Large intestine (tissue), 3 donors: ENCODE results near the gene PTPRG. TPM values are rescaled to one million over a fixed set of nuclear protein-coding genes. Genes with fewer than 3 reads are reported as not detected.
A peak's percentile ranks its signal among the peaks of the same experiment; 100 is the strongest.
"Not testable (repeated sequence)": the region's sequence is repeated elsewhere in the genome, so short reads cannot be mapped to it uniquely, and the experiment has no call there.

ENCODE experiments used
- DNase-seq, 2 donors: peaks; one replicate each; pipeline versions ENCODE4 v3.0.0 to v3.0.0-alpha.2; 2013
- H3K27ac ChIP-seq: one replicate; pipeline ENCODE4 v1.5.1; 2013; ENCODE audit warnings: low read length
- H3K27me3 ChIP-seq: 2 replicates; pipeline ENCODE4 v1.6.1; 2013; ENCODE audit warnings: low read length; ENCODE audit not compliant: control insufficient read depth, insufficient read depth
- H3K36me3 ChIP-seq: 2 replicates; pipeline ENCODE4 v1.6.1; 2013; ENCODE audit warnings: low read length; ENCODE audit not compliant: control insufficient read depth, insufficient read depth
- H3K4me1 ChIP-seq: one replicate; pipeline ENCODE4 v1.6.1; 2013; ENCODE audit warnings: low read length; ENCODE audit not compliant: control insufficient read depth, insufficient read depth
- H3K4me3 ChIP-seq: one replicate; pipeline ENCODE4 v1.5.1; 2013; ENCODE audit warnings: low read length
- H3K9me3 ChIP-seq: one replicate; pipeline ENCODE4 v1.6.1; 2013; ENCODE audit warnings: mild to moderate bottlenecking, low read depth, low read length, moderate library complexity; ENCODE audit not compliant: control insufficient read depth
- WGBS: methylation state at CpG from one replicate; pipeline ENCODE4 v1.1.5; 2013; ENCODE audit warnings: low lambda C conversion rate; ENCODE audit not compliant: insufficient coverage; 5-methylcytosine and 5-hydroxymethylcytosine counted together
- polyA plus RNA-seq: library from polyadenylated mRNA; unstranded; fragments of 120-200 nt; gene quantifications from one replicate; pipeline ENCODE4 v1.2.1, GENCODE V29; 2013

Gene PTPRG
- polyA plus RNA-seq, 1 donor = 18.3 TPM

GRCh38 chr3:61816304-61816703 lies 254.9 kb downstream of the PTPRG start:
- no CpG with 5 or more reads among the region's 5 CpGs for WGBS
- H3K4me3 ChIP-seq, H3K9me3 ChIP-seq, H3K27ac ChIP-seq, H3K4me1 ChIP-seq, H3K27me3 ChIP-seq, DNase-seq, H3K36me3 ChIP-seq: not testable (repeated sequence)

- 100% methylated on average over 3 of the region's 3 CpGs for WGBS
- Histone ChIP-seq H3K27ac (no peak overlapping the region), H3K27me3 (no peaks in the 10 kb centered on the region), H3K36me3 (no peaks in the 10 kb centered on the region), H3K4me1 (no peaks in the 10 kb centered on the region), H3K9me3 (no peaks in the 10 kb centered on the region), H3K4me3 (no peak overlapping the region)
- no peak for DNase-seq
Observed at GRCh38 chr3:61819861-61820260, 258.5 kb downstream of the PTPRG start.

GRCh38 chr3:61820306-61820992 lies 259.1 kb downstream of the PTPRG start:
- no peaks in the 10 kb centered on the region for H3K27me3 ChIP-seq
- no peak overlapping the region for H3K4me3 ChIP-seq
- WGBS = 100% methylated on average over 2 of the region's 6 CpGs
- H3K9me3 ChIP-seq = no peaks in the 10 kb centered on the region
- no peaks in the 10 kb centered on the region for H3K4me1 ChIP-seq
- no peak for DNase-seq
- no peak overlapping the region for H3K27ac ChIP-seq
- no peaks in the 10 kb centered on the region for H3K36me3 ChIP-seq

GRCh38 chr3:61821823-61822251 lies 260.5 kb downstream of the PTPRG start:
- DNase-seq = no peak
- no peak overlapping the region for H3K4me3 ChIP-seq
- H3K36me3 ChIP-seq = no peaks in the 10 kb centered on the region
- no peak overlapping the region for H3K27ac ChIP-seq
- H3K4me1 ChIP-seq = no peaks in the 10 kb centered on the region
- no CpG with 5 or more reads among the region's 1 CpG for WGBS
- H3K27me3 ChIP-seq = no peaks in the 10 kb centered on the region
- H3K9me3 ChIP-seq = no peaks in the 10 kb centered on the region

GRCh38 chr3:61822588-61822987 lies 261.2 kb downstream of the PTPRG start:
- Histone ChIP-seq H3K4me1 (no peaks in the 10 kb centered on the region), H3K36me3 (no peaks in the 10 kb centered on the region), H3K4me3 (no peak overlapping the region), H3K27me3 (no peaks in the 10 kb centered on the region), H3K27ac (no peak overlapping the region), H3K9me3 (no peaks in the 10 kb centered on the region)
- no peak for DNase-seq
- WGBS = 100% methylated on average over 1 of the region's 2 CpGs

GRCh38 chr3:61824553-61825135 lies 263.3 kb downstream of the PTPRG start:
- H3K27ac ChIP-seq = no peak overlapping the region
- no peaks in the 10 kb centered on the region for H3K27me3 ChIP-seq
- WGBS = no CpG with 5 or more reads among the region's 2 CpGs
- H3K9me3 ChIP-seq = no peaks in the 10 kb centered on the region
- no peaks in the 10 kb centered on the region for H3K36me3 ChIP-seq
- H3K4me1 ChIP-seq = no peaks in the 10 kb centered on the region
- peak in 1 of 2 donors; percentile 46 for DNase-seq
- no peak overlapping the region for H3K4me3 ChIP-seq

- H3K9me3 ChIP-seq = no peaks in the 10 kb centered on the region
- no CpG with 5 or more reads among the region's 5 CpGs for WGBS
- H3K4me3 ChIP-seq = no peak overlapping the region
- H3K27me3 ChIP-seq = no peaks in the 10 kb centered on the region
- no peak for DNase-seq
- no peak overlapping the region for H3K27ac ChIP-seq
- H3K36me3 ChIP-seq = no peaks in the 10 kb centered on the region
- H3K4me1 ChIP-seq = no peaks in the 10 kb centered on the region
Observed at GRCh38 chr3:61826161-61826560, 264.8 kb downstream of the PTPRG start.

GRCh38 chr3:61828184-61828874 lies 267.0 kb downstream of the PTPRG start:
- no peak overlapping the region for H3K27ac ChIP-seq
- no peaks in the 10 kb centered on the region for H3K27me3 ChIP-seq
- no peak for DNase-seq
- H3K36me3 ChIP-seq = no peaks in the 10 kb centered on the region
- no peak overlapping the region for H3K4me3 ChIP-seq
- no peaks in the 10 kb centered on the region for H3K4me1 ChIP-seq
- no peaks in the 10 kb centered on the region for H3K9me3 ChIP-seq
- 92% methylated on average over 2 of the region's 7 CpGs for WGBS

GRCh38 chr3:61828880-61829721 lies 267.7 kb downstream of the PTPRG start:
- Histone ChIP-seq H3K4me1 (no peaks in the 10 kb centered on the region), H3K27me3 (no peaks in the 10 kb centered on the region), H3K27ac (no peak overlapping the region), H3K4me3 (no peak overlapping the region), H3K9me3 (no peaks in the 10 kb centered on the region), H3K36me3 (no peaks in the 10 kb centered on the region)
- no peak for DNase-seq
- WGBS = 76% methylated on average over 4 of the region's 16 CpGs

GRCh38 chr3:61829722-61830350 lies 268.5 kb downstream of the PTPRG start:
- 85% methylated on average over 3 of the region's 5 CpGs for WGBS
- DNase-seq = no peak
- no peak overlapping the region for H3K4me3 ChIP-seq
- H3K4me1 ChIP-seq = no peaks in the 10 kb centered on the region
- no peaks in the 10 kb centered on the region for H3K27me3 ChIP-seq
- no peaks in the 10 kb centered on the region for H3K9me3 ChIP-seq
- H3K27ac ChIP-seq = no peak overlapping the region
- H3K36me3 ChIP-seq = no peaks in the 10 kb centered on the region
